GM12891 (cell line): ENCODE results near the gene SLC12A3.
A peak's percentile ranks its signal among the peaks of the same experiment; 100 is the strongest.
"Not testable (repeated sequence)": the region's sequence is repeated elsewhere in the genome, so short reads cannot be mapped to it uniquely, and the experiment has no call there.

Experiments used
- DNase-seq: peaks from one replicate; pipeline ENCODE4 v3.0.0; 2011; ENCODE audit warnings: low spot score; ENCODE audit not compliant: insufficient read length
- FAIRE-seq: peaks from 2 replicates; lab custom pipeline; 2011; peaks lifted over from hg19 to GRCh38; lab: Jason Lieb, UNC
- PAX5 ChIP-seq: IDR thresholded peaks from 2 replicates; pipeline ENCODE4 v1.6.1; 2011; ENCODE audit warnings: low read length, moderate library complexity, mild to moderate bottlenecking; ENCODE audit not compliant: insufficient read depth, severe bottlenecking
- POLR2A ChIP-seq: IDR thresholded peaks from 2 replicates; pipeline ENCODE4 v1.6.1; 2011; ENCODE audit warnings: low read depth, low read length, control low read depth
- POLR2AphosphoS5 ChIP-seq: IDR thresholded peaks from 2 replicates; pipeline ENCODE4 v1.6.1; 2011; ENCODE audit warnings: low read depth, low read length, control low read depth
- POU2F2 ChIP-seq: IDR thresholded peaks from 2 replicates; pipeline ENCODE4 v1.6.1; 2011; ENCODE audit warnings: low read depth, mild to moderate bottlenecking, control low read depth, low read length, moderate library complexity
- SPI1 ChIP-seq: IDR thresholded peaks from 2 replicates; pipeline ENCODE4 v1.6.1; 2011; ENCODE audit warnings: low read depth, low read length, control low read depth
- TAF1 ChIP-seq: IDR thresholded peaks from 2 replicates; pipeline ENCODE4 v1.6.1; 2011; ENCODE audit warnings: low read depth, low read length, control low read depth

The SLC12A3 gene

GRCh38 chr16:56877486-56878182 lies 12.6 kb downstream of the SLC12A3 start:
- DNase-seq (no peak), FAIRE-seq (no peak)
- TF ChIP-seq SPI1: no peak
- TF ChIP-seq POLR2A: no peak
- TF ChIP-seq PAX5: no peak
- TF ChIP-seq TAF1: no peak
- TF ChIP-seq POLR2AphosphoS5: no peak
- no peak for TF ChIP-seq POU2F2

GRCh38 chr16:56878282-56878854 lies 13.4 kb downstream of the SLC12A3 start:
- no peak for FAIRE-seq
- no peak for DNase-seq
- TF ChIP-seq TAF1 (no peak), POLR2AphosphoS5 (no peak), SPI1 (no peak)

- no peak for TF ChIP-seq TAF1
- TF ChIP-seq PAX5: no peak
- TF ChIP-seq POLR2A: no peak
- TF ChIP-seq POU2F2: no peak
- no peak for TF ChIP-seq POLR2AphosphoS5
- TF ChIP-seq SPI1: no peak
- no peak for FAIRE-seq
Observed at GRCh38 chr16:56879276-56879675, 14.3 kb downstream of the SLC12A3 start.

GRCh38 chr16:56880176-56880575 lies 15.2 kb downstream of the SLC12A3 start:
- TF ChIP-seq POU2F2: no peak
- no peak for TF ChIP-seq SPI1
- no peak for TF ChIP-seq PAX5
- no peak for TF ChIP-seq POLR2A
- no peak for TF ChIP-seq TAF1
- TF ChIP-seq POLR2AphosphoS5: no peak
- DNase-seq (no peak), FAIRE-seq (no peak)

More at GRCh38 chr16:56879276-56879675, 14.3 kb downstream of the SLC12A3 start:
- DNase-seq: no peak

GRCh38 chr16:56880685-56881084 lies 15.7 kb downstream of the SLC12A3 start:
- FAIRE-seq: peak; percentile 13

GRCh38 chr16:56882077-56882800 lies 17.2 kb downstream of the SLC12A3 start:
- FAIRE-seq (no peak), DNase-seq (no peak)
- TF ChIP-seq SPI1 (no peak), PAX5 (no peak), TAF1 (no peak), POLR2AphosphoS5 (no peak), POLR2A (no peak), POU2F2 (no peak)

More at GRCh38 chr16:56880685-56881084, 15.7 kb downstream of the SLC12A3 start:
- no peak for TF ChIP-seq TAF1
- no peak for TF ChIP-seq POU2F2
- no peak for TF ChIP-seq PAX5
- TF ChIP-seq POLR2AphosphoS5: no peak
- no peak for TF ChIP-seq SPI1
- no peak for DNase-seq

GRCh38 chr16:56883586-56883985 lies 18.6 kb downstream of the SLC12A3 start:
- FAIRE-seq: no peak

GRCh38 chr16:56884026-56884582 lies 19.1 kb downstream of the SLC12A3 start:
- DNase-seq: no peak
- TF ChIP-seq POU2F2 (no peak), POLR2A (no peak), TAF1 (no peak), SPI1 (no peak), POLR2AphosphoS5 (no peak), PAX5 (no peak)
- FAIRE-seq: no peak

More at GRCh38 chr16:56883586-56883985, 18.6 kb downstream of the SLC12A3 start:
- DNase-seq: no peak
- TF ChIP-seq POLR2A: no peak
- no peak for TF ChIP-seq TAF1
- no peak for TF ChIP-seq POLR2AphosphoS5
- TF ChIP-seq PAX5: no peak
- TF ChIP-seq SPI1: no peak
- no peak for TF ChIP-seq POU2F2

GRCh38 chr16:56884929-56885328 lies 19.9 kb downstream of the SLC12A3 start:
- not testable (repeated sequence) for DNase-seq, FAIRE-seq
